HG03066 (cell line): ENCODE results near the gene TNC.

Source experiments
- ATAC-seq: cut with Tn5 transposase; IDR thresholded peaks from one replicate; pipeline ENCODE4 v1.9.1; 2021; ENCODE audit warnings: low read depth; ENCODE audit not compliant: unreplicated experiment

TNC gene

GRCh38 chr9:115117999-115118878 is at the start of gene TNC:
Gene TNC, minus strand, starts transcription at chr9:115118157. Its CDS starts 27,139 bp downstream, at chr9:115091018.
- no peak for ATAC-seq

- no peak for ATAC-seq
Observed at GRCh38 chr9:115167175-115167574, 49.2 kb upstream of the TNC start.

- ATAC-seq: no peak
Observed at GRCh38 chr9:115165233-115165632, 47.3 kb upstream of the TNC start.

GRCh38 chr9:115164511-115164974 is 46.6 kb upstream of the TNC start:
- no peak for ATAC-seq

GRCh38 chr9:115162946-115163345 is 45.0 kb upstream of the TNC start:
- no peak for ATAC-seq

- no peak for ATAC-seq
Observed at GRCh38 chr9:115161446-115161845, 43.5 kb upstream of the TNC start.

- ATAC-seq: no peak
Observed at GRCh38 chr9:115158661-115159481, 40.9 kb upstream of the TNC start.

GRCh38 chr9:115157245-115157674 is 39.3 kb upstream of the TNC start:
- no peak for ATAC-seq

- ATAC-seq: no peak
Observed at GRCh38 chr9:115155037-115155436, 37.1 kb upstream of the TNC start.

GRCh38 chr9:115154617-115155016 is 36.7 kb upstream of the TNC start:
- no peak for ATAC-seq

GRCh38 chr9:115152281-115152820 is 34.4 kb upstream of the TNC start:
- ATAC-seq: no peak

- no peak for ATAC-seq
Observed at GRCh38 chr9:115148721-115149120, 30.8 kb upstream of the TNC start.

- ATAC-seq: no peak
Observed at GRCh38 chr9:115146581-115147021, 28.6 kb upstream of the TNC start.

- no peak for ATAC-seq
Observed at GRCh38 chr9:115144706-115145105, 26.7 kb upstream of the TNC start.

- ATAC-seq: no peak
Observed at GRCh38 chr9:115143689-115144088, 25.7 kb upstream of the TNC start.

GRCh38 chr9:115142517-115143270 is 24.7 kb upstream of the TNC start:
- ATAC-seq: no peak

- ATAC-seq: no peak
Observed at GRCh38 chr9:115142090-115142489, 24.1 kb upstream of the TNC start.

GRCh38 chr9:115141612-115142011 is 23.7 kb upstream of the TNC start:
- no peak for ATAC-seq

- ATAC-seq: no peak
Observed at GRCh38 chr9:115138151-115138550, 20.2 kb upstream of the TNC start.

- ATAC-seq: no peak
Observed at GRCh38 chr9:115137526-115137925, 19.6 kb upstream of the TNC start.
